HG02870 (cell line): ENCODE results near the gene TRAF3.
A peak's percentile ranks its signal among the peaks of the same experiment; 100 is the strongest.
"Not testable (repeated sequence)": the region's sequence is repeated elsewhere in the genome, so short reads cannot be mapped to it uniquely, and the experiment has no call there.

ENCODE experiments used
- ATAC-seq: cut with Tn5 transposase; IDR thresholded peaks from one replicate; pipeline ENCODE4 v1.9.1; 2021; ENCODE audit warnings: mild to moderate bottlenecking, moderate library complexity; ENCODE audit not compliant: unreplicated experiment

Gene TRAF3

GRCh38 chr14:102804858-102805257, 27.6 kb downstream of the TRAF3 start:
- ATAC-seq = no peak

- no peak for ATAC-seq
Measured at GRCh38 chr14:102805371-102805891, 28.2 kb downstream of the TRAF3 start.

GRCh38 chr14:102805941-102806340, 28.7 kb downstream of the TRAF3 start:
- no peak for ATAC-seq

- no peak for ATAC-seq
Measured at GRCh38 chr14:102806447-102806846, 29.2 kb downstream of the TRAF3 start.

- no peak for ATAC-seq
Measured at GRCh38 chr14:102807013-102807406, 29.8 kb downstream of the TRAF3 start.

GRCh38 chr14:102809870-102810269, 32.6 kb downstream of the TRAF3 start:
- ATAC-seq = no peak

- ATAC-seq = no peak
Measured at GRCh38 chr14:102810523-102810922, 33.3 kb downstream of the TRAF3 start.

GRCh38 chr14:102811254-102811963, 34.2 kb downstream of the TRAF3 start:
- ATAC-seq = no peak

- no peak for ATAC-seq
Measured at GRCh38 chr14:102811971-102812370, 34.7 kb downstream of the TRAF3 start.

GRCh38 chr14:102813691-102814090, 36.4 kb downstream of the TRAF3 start:
- no peak for ATAC-seq

- ATAC-seq = no peak
Measured at GRCh38 chr14:102817318-102817717, 40.1 kb downstream of the TRAF3 start.

- no peak for ATAC-seq
Measured at GRCh38 chr14:102817942-102818940, 41.0 kb downstream of the TRAF3 start.

- ATAC-seq = peak; percentile 67
Measured at GRCh38 chr14:102819176-102819628, 42.0 kb downstream of the TRAF3 start.

- peak; percentile 10 for ATAC-seq
Measured at GRCh38 chr14:102819747-102820330, 42.6 kb downstream of the TRAF3 start.

GRCh38 chr14:102821252-102821651, 44.0 kb downstream of the TRAF3 start:
- no peak for ATAC-seq

- no peak for ATAC-seq
Measured at GRCh38 chr14:102822311-102822863, 45.1 kb downstream of the TRAF3 start.

- ATAC-seq = not testable (repeated sequence)
Measured at GRCh38 chr14:102822887-102823286, 45.6 kb downstream of the TRAF3 start.

GRCh38 chr14:102823546-102823945, 46.3 kb downstream of the TRAF3 start:
- ATAC-seq = no peak

GRCh38 chr14:102824832-102825231, 47.6 kb downstream of the TRAF3 start:
- no peak for ATAC-seq

- ATAC-seq = no peak
Measured at GRCh38 chr14:102825307-102826095, 48.3 kb downstream of the TRAF3 start.
